Kidney (tissue), 14 donors: ENCODE measurements around the gene SBK2. TPM values are rescaled to one million over a fixed set of nuclear protein-coding genes. Genes with fewer than 3 reads are reported as not detected.

Experiments used
- DNase-seq, 5 donors: peaks; one replicate each; pipeline ENCODE4 v3.0.0-alpha.2; 2013 to 2020
- FAIRE-seq: peaks from 2 replicates; lab custom pipeline; 2012; peaks lifted over from hg19 to GRCh38; lab: Jason Lieb, UNC
- H3K27ac ChIP-seq, 2 donors: one replicate each; pipeline ENCODE4 v1.7.0; 2013; ENCODE audit warnings: low read depth in 2 of 2, low read length in 2 of 2, inconsistent platforms in 1 of 2
- H3K27me3 ChIP-seq: one replicate; pipeline ENCODE4 v1.7.1; 2013; ENCODE audit warnings: low read length, inconsistent platforms; ENCODE audit not compliant: control insufficient read depth, insufficient read depth
- H3K36me3 ChIP-seq, 3 donors: one replicate each; pipeline versions ENCODE4 v1.7.0 to v1.7.1; 2013; ENCODE audit warnings: low read length in 3 of 3, control low read depth in 1 of 3, inconsistent platforms in 1 of 3; ENCODE audit not compliant: insufficient read depth in 3 of 3, control insufficient read depth in 2 of 3
- H3K4me1 ChIP-seq, 3 donors: one replicate each; pipeline versions ENCODE4 v1.7.0 to v1.7.1; 2013; ENCODE audit warnings: low read length in 3 of 3, inconsistent platforms in 1 of 3, low read depth in 1 of 3; ENCODE audit not compliant: control insufficient read depth in 2 of 3, insufficient read depth in 2 of 3
- H3K4me3 ChIP-seq, 3 donors: one replicate each; pipeline versions ENCODE4 v1.7.0 to v1.8.1; 2013; ENCODE audit warnings: low read length in 3 of 3, control low read depth in 1 of 3, inconsistent platforms in 1 of 3
- H3K9ac ChIP-seq, 3 donors: one replicate each; pipeline versions ENCODE4 v1.7.0 to v1.7.1; 2013; ENCODE audit warnings: low read length in 3 of 3, control low read depth in 1 of 3, inconsistent platforms in 1 of 3
- H3K9me3 ChIP-seq, 3 donors: one replicate each; pipeline versions ENCODE4 v1.7.0 to v1.7.1; 2013; ENCODE audit warnings: low read length in 3 of 3, control low read depth in 1 of 3, inconsistent platforms in 1 of 3; ENCODE audit not compliant: control insufficient read depth in 2 of 3, insufficient read depth in 1 of 3
- intact Hi-C: fragments of 100-400 bp; cut with DNase I; formaldehyde crosslinking; loops from one replicate; pipeline ENCODE4 v1.11.1; 2022
- polyA plus RNA-seq: library from polyadenylated mRNA; stranded (reverse); fragments of 350-450 nt; fragmentation: Illumina TruSeq; extraction: RNeasy Lipid Tissue Mini Kit (QIAGEN cat#74804); gene quantifications from one replicate; pipeline ENCODE4 v1.2.3, GENCODE V29; 2014; ENCODE audit warnings: low read depth, low replicate concordance; ENCODE audit not compliant: insufficient read depth
- total RNA-seq: library from RNA; stranded (reverse); fragmentation: NEBNext Ultra II Directional; extraction: Animal tissue kit (Norgen Biotek cat#: 25700); gene quantifications from one replicate; pipeline ENCODE4 v1.2.1, GENCODE V29; 2021
- TF ChIP-seq, protein P1 (sequence below): IDR thresholded peaks from 3 replicates; pipeline ENCODE4 v1.5.1; 2012; ENCODE audit warnings: mild to moderate bottlenecking, moderate library complexity, borderline replicate concordance; ENCODE audit not compliant: insufficient read depth; ENCODE audit errors: extremely low read depth
- donor health status: control.
- donor health status: control.
- donor health status: control.
- donor health status: control.
- donor health status: control.
- donor health status: DM: yes; HTN: yes; CAD: no.
- donor health status: Normal renal cell carcinoma (clear cell type).

The SBK2 gene
- total and polyA plus RNA-seq, 2 donors from 2014 or later, result not detected

DNA sequence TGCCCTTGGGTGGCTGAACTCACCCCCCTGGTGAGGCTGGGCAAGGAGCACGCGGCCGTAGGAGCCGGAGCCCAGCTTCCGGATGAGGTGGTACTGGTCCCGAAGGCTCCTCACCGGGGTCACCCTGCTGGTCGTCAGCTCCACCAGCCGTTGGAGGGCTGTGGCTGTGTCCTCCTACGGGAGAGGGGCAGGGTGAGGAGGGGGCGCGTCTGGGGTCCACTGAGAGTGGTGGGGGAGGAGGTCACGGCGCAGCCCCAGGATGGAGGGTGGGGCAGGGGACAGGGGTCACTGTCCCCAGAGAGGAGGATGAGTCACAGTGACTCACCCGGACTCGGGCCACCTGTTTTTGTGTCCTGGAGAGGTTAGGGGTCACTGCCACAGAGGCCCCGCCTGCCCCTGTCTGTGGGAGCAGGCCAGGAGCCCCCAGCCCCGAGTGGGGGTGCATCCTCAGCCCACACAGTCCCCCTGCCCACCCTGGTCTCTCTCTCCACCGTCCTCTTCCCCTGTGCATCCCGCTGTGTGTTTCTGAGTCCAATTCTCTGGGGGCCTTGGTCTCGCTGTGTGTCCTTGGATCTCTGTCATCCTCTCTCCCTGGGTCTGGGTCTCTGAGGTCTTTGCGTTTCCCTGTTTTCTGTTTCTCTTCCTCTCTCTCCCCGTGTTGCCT lies 8.0 kb upstream of the SBK2 start:
- no peak overlapping the region for H3K9ac ChIP-seq
- intact Hi-C loops, result no loop called here
- FAIRE-seq (no peak), DNase-seq (no peak)
- no peaks in the 10 kb centered on the region for H3K9me3 ChIP-seq
- H3K27ac ChIP-seq, result no peak overlapping the region
- TF ChIP-seq, protein P1, sequence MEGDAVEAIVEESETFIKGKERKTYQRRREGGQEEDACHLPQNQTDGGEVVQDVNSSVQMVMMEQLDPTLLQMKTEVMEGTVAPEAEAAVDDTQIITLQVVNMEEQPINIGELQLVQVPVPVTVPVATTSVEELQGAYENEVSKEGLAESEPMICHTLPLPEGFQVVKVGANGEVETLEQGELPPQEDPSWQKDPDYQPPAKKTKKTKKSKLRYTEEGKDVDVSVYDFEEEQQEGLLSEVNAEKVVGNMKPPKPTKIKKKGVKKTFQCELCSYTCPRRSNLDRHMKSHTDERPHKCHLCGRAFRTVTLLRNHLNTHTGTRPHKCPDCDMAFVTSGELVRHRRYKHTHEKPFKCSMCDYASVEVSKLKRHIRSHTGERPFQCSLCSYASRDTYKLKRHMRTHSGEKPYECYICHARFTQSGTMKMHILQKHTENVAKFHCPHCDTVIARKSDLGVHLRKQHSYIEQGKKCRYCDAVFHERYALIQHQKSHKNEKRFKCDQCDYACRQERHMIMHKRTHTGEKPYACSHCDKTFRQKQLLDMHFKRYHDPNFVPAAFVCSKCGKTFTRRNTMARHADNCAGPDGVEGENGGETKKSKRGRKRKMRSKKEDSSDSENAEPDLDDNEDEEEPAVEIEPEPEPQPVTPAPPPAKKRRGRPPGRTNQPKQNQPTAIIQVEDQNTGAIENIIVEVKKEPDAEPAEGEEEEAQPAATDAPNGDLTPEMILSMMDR, result no peak
- H3K27me3 ChIP-seq, result no peaks in the 10 kb centered on the region
- no peak overlapping the region for H3K4me3 ChIP-seq
- no peaks in the 10 kb centered on the region for H3K36me3 ChIP-seq
- peaks cover 0 to 2% (median 0%) of the 10 kb centered on the region in 3 donors for H3K4me1 ChIP-seq

DNA sequence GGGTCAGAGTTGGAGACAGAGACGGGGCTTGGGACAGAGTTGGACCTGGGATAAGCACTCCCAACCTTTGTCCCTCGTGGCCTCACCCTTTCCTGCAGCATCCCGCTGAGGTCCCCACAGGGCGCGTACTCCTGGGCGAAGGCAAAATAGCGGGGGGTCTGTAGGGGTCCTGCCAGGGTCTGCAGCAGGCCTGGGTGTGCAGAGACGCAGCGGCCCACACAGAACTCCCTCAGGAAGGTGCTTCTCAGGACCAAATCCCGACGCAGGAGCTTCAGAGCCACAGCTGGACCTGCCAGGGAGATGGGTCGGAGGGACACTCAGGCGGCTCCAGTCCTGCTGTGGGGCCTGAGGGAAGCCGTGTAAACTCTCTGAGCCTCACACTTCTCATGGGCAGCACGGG lies 7.1 kb upstream of the SBK2 start:
- Histone ChIP-seq H3K9ac (no peak overlapping the region), H3K4me1 (peaks cover 0 to 2% (median 0%) of the 10 kb centered on the region in 3 donors), H3K9me3 (no peaks in the 10 kb centered on the region), H3K4me3 (no peak overlapping the region), H3K27ac (no peak overlapping the region), H3K36me3 (no peaks in the 10 kb centered on the region), H3K27me3 (no peaks in the 10 kb centered on the region)
- intact Hi-C loops, result no loop called here
- TF ChIP-seq, protein P1, result no peak
- FAIRE-seq (no peak), DNase-seq (no peak)

DNA sequence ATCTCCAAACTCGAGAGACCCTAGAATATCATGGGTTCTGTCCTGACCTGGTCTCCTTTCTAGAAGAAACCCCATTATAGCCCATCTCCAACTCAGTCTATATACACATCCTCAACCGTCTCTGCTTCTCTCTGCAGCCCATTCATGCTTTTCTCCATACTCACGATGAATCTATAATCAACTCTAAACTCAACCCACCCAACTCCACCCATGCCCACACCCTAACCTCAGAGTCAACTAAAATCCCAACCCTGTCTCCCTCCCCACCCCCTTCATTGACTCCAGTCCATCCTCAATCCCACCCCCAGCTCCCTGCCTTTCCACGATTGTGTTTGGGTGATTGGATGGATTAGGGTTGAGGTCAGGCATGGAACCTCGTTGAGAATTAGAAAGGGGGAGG lies 6.6 kb upstream of the SBK2 start:
- FAIRE-seq, result no peak
- no peak for DNase-seq

More for the DNA sequence above, 6.6 kb upstream of the SBK2 start:
- TF ChIP-seq, protein P1, result no peak
- Histone ChIP-seq H3K4me3 (no peak overlapping the region), H3K9me3 (no peaks in the 10 kb centered on the region), H3K4me1 (peaks cover 0 to 2% (median 0%) of the 10 kb centered on the region in 3 donors), H3K27ac (no peak overlapping the region), H3K27me3 (no peaks in the 10 kb centered on the region), H3K9ac (no peak overlapping the region), H3K36me3 (no peaks in the 10 kb centered on the region)
- intact Hi-C loops, result no loop called here
